RPMI8226 (cell line): ENCODE results near the gene SYT15B.
"Not testable (repeated sequence)": the region's sequence is repeated elsewhere in the genome, so short reads cannot be mapped to it uniquely, and the experiment has no call there.

Experiments used
- DNase-seq: peaks from one replicate; pipeline ENCODE4 v3.0.0-alpha.2; 2015

The SYT15B gene

GRCh38 chr10:47725047-47725446 lies 38.3 kb downstream of the SYT15B start:
- DNase-seq, result not testable (repeated sequence)

GRCh38 chr10:47724119-47724518 lies 39.3 kb downstream of the SYT15B start:
- DNase-seq, result not testable (repeated sequence)

- not testable (repeated sequence) for DNase-seq
Observed at GRCh38 chr10:47723362-47723761, 40.0 kb downstream of the SYT15B start.

- not testable (repeated sequence) for DNase-seq
Observed at GRCh38 chr10:47717011-47717769, 46.2 kb downstream of the SYT15B start.
